Mesenchymal stem cell (in vitro differentiated cells and primary cell): ENCODE data around the gene BTBD2.

Experiments
- DNase-seq: peaks from one replicate; pipeline ENCODE4 v3.0.0-alpha.2; 2013
- H2AFZ ChIP-seq: one replicate; pipeline ENCODE4 v1.6.1; 2013; ENCODE audit warnings: low read depth, mild to moderate bottlenecking, control low read depth, inconsistent platforms, low read length, moderate library complexity
- H2AK5ac ChIP-seq: 2 replicates; pipeline ENCODE4 v1.6.1; 2013; ENCODE audit warnings: low read length, moderate library complexity, mild to moderate bottlenecking, inconsistent platforms; ENCODE audit not compliant: severe bottlenecking
- H2BK120ac ChIP-seq: one replicate; pipeline ENCODE4 v1.6.1; 2013; ENCODE audit warnings: low read depth, mild to moderate bottlenecking, inconsistent platforms, low read length, moderate library complexity
- H2BK12ac ChIP-seq, 2 experiments: one replicate each; pipeline ENCODE4 v1.6.1; 2013; ENCODE audit warnings: inconsistent platforms in 2 of 2, low read length in 2 of 2, mild to moderate bottlenecking in 2 of 2, moderate library complexity in 2 of 2, control low read depth in 1 of 2
- H2BK15ac ChIP-seq: one replicate; pipeline ENCODE4 v1.6.1; 2013; ENCODE audit warnings: mild to moderate bottlenecking, low read depth, inconsistent platforms; ENCODE audit not compliant: poor library complexity, severe bottlenecking
- H2BK5ac ChIP-seq: 2 replicates; pipeline ENCODE4 v1.6.1; 2013; ENCODE audit warnings: low read depth, mild to moderate bottlenecking, low read length, control low read depth, inconsistent platforms; ENCODE audit not compliant: poor library complexity, severe bottlenecking
- H3K14ac ChIP-seq, 2 experiments: one replicate each; pipeline ENCODE4 v1.6.1; 2013; ENCODE audit warnings: inconsistent platforms in 2 of 2, low read length in 2 of 2, control low read depth in 1 of 2, mild to moderate bottlenecking in 1 of 2, moderate library complexity in 1 of 2
- H3K18ac ChIP-seq, 2 experiments: one replicate each; pipeline ENCODE4 v1.6.1; 2013; ENCODE audit warnings: inconsistent platforms in 2 of 2, low read length in 2 of 2, control low read depth in 1 of 2, low read depth in 1 of 2, mild to moderate bottlenecking in 1 of 2
- H3K23ac ChIP-seq, 2 experiments: one replicate each; pipeline ENCODE4 v1.6.1; 2013; ENCODE audit warnings: inconsistent platforms in 2 of 2, low read length in 2 of 2, mild to moderate bottlenecking in 2 of 2, moderate library complexity in 2 of 2, control low read depth in 1 of 2
- H3K27ac ChIP-seq: 2 replicates; pipeline ENCODE4 v1.5.1; 2013; ENCODE audit warnings: mild to moderate bottlenecking, moderate library complexity, low read length, control low read depth, inconsistent platforms; ENCODE audit not compliant: poor library complexity, severe bottlenecking
- H3K27me3 ChIP-seq, 2 experiments: 2 replicates each; pipeline versions ENCODE4 v1.6.1 to v1.7.0; 2013; ENCODE audit warnings: low read length in 2 of 2, mild to moderate bottlenecking in 2 of 2, moderate library complexity in 2 of 2, control low read depth in 1 of 2, inconsistent platforms in 1 of 2; ENCODE audit not compliant: control insufficient read depth in 1 of 2, insufficient read depth in 1 of 2
- H3K36me3 ChIP-seq, 2 experiments: 2 replicates each; pipeline versions ENCODE4 v1.6.1 to v1.7.0; 2013; ENCODE audit warnings: low read length in 2 of 2, control low read depth in 1 of 2, inconsistent platforms in 1 of 2, low read depth in 1 of 2, mild to moderate bottlenecking in 1 of 2; ENCODE audit not compliant: insufficient read depth in 2 of 2, control insufficient read depth in 1 of 2
- H3K4ac ChIP-seq, 2 experiments: one replicate each; pipeline ENCODE4 v1.6.1; 2013; ENCODE audit warnings: inconsistent platforms in 2 of 2, low read length in 2 of 2, mild to moderate bottlenecking in 2 of 2, moderate library complexity in 2 of 2, control low read depth in 1 of 2, low read depth in 1 of 2
- H3K4me1 ChIP-seq: 2 replicates; pipeline ENCODE4 v1.6.1; 2013; ENCODE audit warnings: low read depth, low read length, control low read depth; ENCODE audit not compliant: control insufficient read depth, insufficient read depth
- H3K4me2 ChIP-seq: 2 replicates; pipeline ENCODE4 v1.6.1; 2013; ENCODE audit warnings: low read length, mild to moderate bottlenecking, inconsistent platforms; ENCODE audit not compliant: poor library complexity, severe bottlenecking
- H3K4me3 ChIP-seq, 2 experiments: 2 replicates each; pipeline versions ENCODE4 v1.5.1 to v1.7.0; 2013; ENCODE audit warnings: low read length in 2 of 2, mild to moderate bottlenecking in 2 of 2, control low read depth in 1 of 2, low read depth in 1 of 2; ENCODE audit not compliant: insufficient read depth in 1 of 2
- H3K79me1 ChIP-seq: replicated peaks from 2 replicates; pipeline ENCODE4 v1.6.1; 2013; ENCODE audit warnings: mild to moderate bottlenecking, control low read depth, low read length, inconsistent platforms; ENCODE audit not compliant: poor library complexity, severe bottlenecking
- H3K9ac ChIP-seq: 2 replicates; pipeline ENCODE4 v1.7.0; 2013; ENCODE audit warnings: mild to moderate bottlenecking, low read length, moderate library complexity
- H3K9me3 ChIP-seq: 2 replicates; pipeline ENCODE4 v1.7.0; 2013; ENCODE audit warnings: mild to moderate bottlenecking, low read length; ENCODE audit not compliant: control insufficient read depth
- H4K8ac ChIP-seq: one replicate; pipeline ENCODE4 v1.6.1; 2013; ENCODE audit warnings: inconsistent platforms, mild to moderate bottlenecking, low read length, moderate library complexity
- H4K91ac ChIP-seq: one replicate; pipeline ENCODE4 v1.6.1; 2013; ENCODE audit warnings: mild to moderate bottlenecking, low read length, inconsistent platforms
- WGBS: methylation state at CpG from one replicate; pipeline ENCODE4 v1.1.7; 2013; ENCODE audit warnings: mixed read lengths; 5-methylcytosine and 5-hydroxymethylcytosine counted together

BTBD2 gene

DNA sequence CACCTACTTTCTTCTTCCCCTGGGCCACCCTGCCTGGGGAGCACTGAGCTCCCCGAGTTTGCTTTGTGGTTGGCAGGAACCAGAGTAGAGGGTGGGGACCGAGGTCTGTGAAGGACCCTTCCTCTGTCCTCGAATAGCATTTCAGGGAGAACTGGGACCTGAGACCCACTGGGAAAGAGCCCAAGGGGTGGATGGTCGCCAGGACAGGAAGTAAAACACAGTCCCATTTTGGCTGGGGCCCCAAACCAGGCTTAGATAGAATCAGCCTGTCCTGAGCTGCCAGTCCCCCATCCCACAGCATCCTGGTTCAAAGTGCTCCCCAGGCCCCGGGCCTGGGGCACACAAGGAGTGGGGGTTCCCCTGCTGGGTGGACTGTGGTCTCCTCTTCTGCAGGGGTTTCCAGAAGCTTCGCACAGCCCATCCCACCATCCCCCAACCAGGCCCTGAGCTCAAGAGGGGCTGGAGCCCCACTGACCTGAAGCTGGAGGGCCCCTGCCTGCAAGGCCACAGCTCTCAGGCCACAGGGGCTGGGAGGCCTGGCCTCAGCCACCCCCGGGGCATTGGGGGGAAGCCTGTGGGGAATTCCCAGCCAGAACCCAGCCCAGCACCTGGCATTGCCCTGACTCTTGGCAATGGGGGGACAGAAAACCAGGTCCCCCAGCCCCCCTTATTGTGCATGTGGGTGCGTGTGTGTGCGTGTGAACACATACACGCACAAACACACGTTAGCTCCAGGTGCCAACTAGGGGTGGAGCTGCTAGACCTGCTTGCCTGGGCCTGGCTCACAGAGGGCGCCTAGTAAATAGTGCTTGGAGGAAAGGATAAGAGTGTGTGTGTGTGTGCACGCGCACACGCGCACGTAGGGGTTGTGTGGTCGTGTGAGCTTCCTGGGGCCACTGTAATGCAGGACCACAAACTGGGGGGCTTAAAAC lies 36.5 kb upstream of the BTBD2 start:
- Histone ChIP-seq H2BK12ac (peak overlapping the region; percentile 59 to 91), H3K14ac (no peak overlapping the region), H2AK5ac (peak overlapping the region; percentile 33), H2BK120ac (peak overlapping the region; percentile 83), H3K4me3 (peak overlapping the region; percentile 42 to 73), H2BK15ac (peak overlapping the region; percentile 8), H3K79me1 (peaks cover 6% of the 10 kb centered on the region), H3K9me3 (no peaks in the 10 kb centered on the region), H3K4me2 (no peak overlapping the region), H3K23ac (peak overlapping the region; percentile 2 to 34), H3K18ac (peak overlapping the region; percentile 85 to 98), H3K4ac (peak overlapping the region; percentile 75 to 92), H2BK5ac (no peak overlapping the region), H4K8ac (peak overlapping the region; percentile 97), H3K36me3 (peaks cover 8 to 24% of the 10 kb centered on the region in 2 experiments), H3K4me1 (peaks cover 54% of the 10 kb centered on the region), H4K91ac (peak overlapping the region; percentile 95), H3K9ac (peak overlapping the region; percentile 84), H3K27ac (no peak overlapping the region), H2AFZ (peak overlapping the region; percentile 46), H3K27me3 (no peaks in the 10 kb centered on the region)
- no peak for DNase-seq
- 88% methylated on average over 18 of the region's 18 CpGs for WGBS

DNA sequence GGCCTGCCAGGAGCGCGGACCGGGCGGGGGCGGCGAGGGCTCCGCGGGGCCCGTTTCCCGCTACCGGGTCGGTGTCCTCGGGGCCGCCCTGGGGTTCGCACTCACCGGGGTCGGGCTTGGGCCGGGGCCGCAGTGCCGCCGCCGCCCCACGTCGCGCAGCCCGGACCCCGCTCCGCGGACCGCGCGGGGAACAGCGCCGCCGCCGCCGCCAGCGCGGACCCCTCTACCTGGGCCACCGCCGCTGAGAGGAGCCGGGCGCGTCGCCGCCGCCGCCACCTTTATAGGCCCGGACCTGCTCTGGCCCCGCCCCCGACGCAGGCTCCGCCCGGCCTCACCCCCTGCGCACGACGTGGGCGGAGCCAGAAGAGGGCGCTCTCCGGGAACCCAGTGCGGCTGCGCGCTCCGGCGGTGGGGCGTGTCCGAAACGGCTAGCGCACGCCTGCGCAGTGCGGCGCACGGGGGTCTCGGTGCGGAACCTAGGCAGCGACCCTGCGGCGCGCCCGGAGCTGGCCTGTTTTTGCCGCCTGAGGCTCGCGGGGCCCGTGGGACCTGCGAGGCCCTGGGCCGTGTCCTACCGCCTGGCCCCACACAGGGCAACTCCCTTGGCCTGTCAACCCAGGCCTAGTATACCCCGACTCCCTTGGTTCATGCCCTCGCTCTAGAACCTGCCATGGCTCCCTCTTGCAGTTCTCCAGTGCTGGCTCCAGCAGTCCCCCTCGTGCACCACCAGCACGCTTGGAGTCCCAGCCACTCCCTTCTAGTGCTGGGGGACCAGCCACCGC lies 35.7 kb upstream of the BTBD2 start, which contains the start of gene MKNK2:
TSS of gene MKNK2 (minus strand) at position 254 of the 782 bp plus-strand sequence. CDS start 393 bp downstream, outside the sequence.
- H4K8ac ChIP-seq, result peak within 1 kb of the TSS; percentile 97
- H2BK15ac ChIP-seq, result peak within 1 kb of the TSS; percentile 88
- peak within 1 kb of the TSS; percentile 83 for H2BK120ac ChIP-seq
- peak within 1 kb of the TSS; percentile 75 to 92 for H3K4ac ChIP-seq
- peak within 1 kb of the TSS; percentile 34 to 37 for H3K23ac ChIP-seq
- H3K36me3 ChIP-seq, result peaks cover 16 to 32% of the 10 kb centered on the region in 2 experiments
- H3K4me2 ChIP-seq, result peak within 1 kb of the TSS; percentile 90
- H3K9me3 ChIP-seq, result no peaks in the 10 kb centered on the region
- DNase-seq, result peak; percentile 79
- H3K27me3 ChIP-seq, result no peaks in the 10 kb centered on the region
- peak within 1 kb of the TSS; percentile 86 for H3K9ac ChIP-seq
- peak within 1 kb of the TSS; percentile 75 to 90 for H3K4me3 ChIP-seq
- H4K91ac ChIP-seq, result peak within 1 kb of the TSS; percentile 95
- peak within 1 kb of the TSS; percentile 35 for H2BK5ac ChIP-seq
- H3K79me1 ChIP-seq, result peaks cover 14% of the 10 kb centered on the region
- WGBS, result 7% methylated on average over 50 of the region's 93 CpGs
- peak within 1 kb of the TSS; percentile 58 to 91 for H2BK12ac ChIP-seq
- H3K4me1 ChIP-seq, result peaks cover 55% of the 10 kb centered on the region
- peak within 1 kb of the TSS; percentile 33 for H2AK5ac ChIP-seq
- H3K18ac ChIP-seq, result peak within 1 kb of the TSS; percentile 85 to 98
- H2AFZ ChIP-seq, result peak within 1 kb of the TSS; percentile 90
- peak within 1 kb of the TSS; percentile 36 for H3K27ac ChIP-seq
- peak within 1 kb of the TSS; percentile 76 to 89 for H3K14ac ChIP-seq

DNA sequence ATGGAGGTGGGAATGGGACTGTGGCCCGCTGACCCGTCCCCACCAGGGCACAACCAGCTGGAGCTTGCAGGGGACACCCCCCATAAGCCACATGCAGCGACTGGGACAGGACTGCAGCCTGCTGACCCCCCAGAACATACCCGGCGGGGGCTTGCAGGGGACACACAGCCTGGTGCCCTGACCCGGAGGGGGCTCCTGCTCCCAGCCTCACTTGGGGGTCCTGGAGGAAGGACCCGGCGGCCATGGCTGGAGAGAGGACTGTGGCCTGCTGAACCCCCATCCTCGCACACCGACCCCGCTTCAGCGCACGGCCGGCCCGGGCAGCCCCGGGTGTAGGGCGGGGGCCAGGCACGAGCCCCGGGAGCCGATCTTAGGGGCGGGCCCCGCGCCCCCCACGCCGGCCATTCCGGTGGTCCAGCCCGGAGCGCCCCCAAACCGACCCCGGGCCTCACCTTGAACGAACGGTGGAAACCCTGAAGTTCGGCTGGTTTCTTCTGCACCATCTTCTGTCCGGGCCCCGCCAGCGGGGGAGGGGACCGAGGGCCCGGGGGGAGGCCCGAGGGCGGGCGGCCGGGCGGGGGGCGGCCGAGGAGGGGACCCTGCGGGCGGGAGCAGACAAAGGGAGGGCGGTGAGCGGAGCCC lies 35.0 kb upstream of the BTBD2 start:
- H3K36me3 ChIP-seq, result peaks cover 22 to 39% of the 10 kb centered on the region in 2 experiments
- peak overlapping the region; percentile 36 for H3K27ac ChIP-seq
- peaks cover 20% of the 10 kb centered on the region for H3K79me1 ChIP-seq
- peak overlapping the region; percentile 76 to 89 for H3K14ac ChIP-seq
- H3K27me3 ChIP-seq, result no peaks in the 10 kb centered on the region
- peaks cover 48% of the 10 kb centered on the region for H3K4me1 ChIP-seq
- H3K4me2 ChIP-seq, result peak overlapping the region; percentile 90
- H2BK12ac ChIP-seq, result no peak overlapping the region
- no peak overlapping the region for H4K91ac ChIP-seq
- peak overlapping the region; percentile 68 for H2BK120ac ChIP-seq
- H3K9me3 ChIP-seq, result no peaks in the 10 kb centered on the region
- H3K4ac ChIP-seq, result peak overlapping the region in 1 of 2 experiments; percentile 68
- H2BK15ac ChIP-seq, result peak overlapping the region; percentile 52
- no peak overlapping the region for H2AFZ ChIP-seq
- peak overlapping the region in 1 of 2 experiments; percentile 37 for H3K23ac ChIP-seq
- H2AK5ac ChIP-seq, result no peak overlapping the region
- H4K8ac ChIP-seq, result no peak overlapping the region
- no peak overlapping the region for H2BK5ac ChIP-seq
- H3K18ac ChIP-seq, result peak overlapping the region; percentile 51 to 67
- peak overlapping the region; percentile 86 for H3K9ac ChIP-seq
- DNase-seq, result no peak
- H3K4me3 ChIP-seq, result peak overlapping the region; percentile 75 to 90
- WGBS, result 1% methylated on average over 35 of the region's 49 CpGs
